A549 (cell line): ENCODE data around the gene NRN1L. TPM values are rescaled to one million over a fixed set of nuclear protein-coding genes. Genes with fewer than 3 reads are reported as not detected.

Experiments
- ATAC-seq, 2 experiments: fragments of 200-7000 bp in 1 of 2; fragments of >200 bp in 1 of 2; cut with Nextera tagmentation in 1 of 2; cut with Tn5 transposase in 1 of 2; 3 replicates each; pipeline versions ENCODE4 v1.8.0 to v1.9.1; 2018 to 2020; ENCODE audit warnings: mild to moderate bottlenecking in 1 of 2, moderate library complexity in 1 of 2
- CTCF ChIA-PET: fragments of 300-600 bp; sonication (Branson Sonifier 250); formaldehyde crosslinking; extraction: SDS; loops from one replicate; lab custom pipeline; 2021; ENCODE audit warnings: antibody characterized with exemption, inconsistent platforms; lab: Yijun Ruan, JAX
- POLR2A ChIA-PET: fragments of 350-600 bp; formaldehyde crosslinking; extraction: SDS; loops from one replicate; lab custom pipeline; 2021; ENCODE audit warnings: antibody characterized with exemption, inconsistent platforms; lab: Yijun Ruan, JAX
- DNase-seq, 2 experiments: peaks; one replicate each; pipeline versions ENCODE4 v3.0.0 to v3.0.0-alpha.2; 2011 to 2016; ENCODE audit warnings: low read depth in 1 of 2, low spot score in 1 of 2
- FAIRE-seq: peaks from 2 replicates; lab custom pipeline; 2011; peaks lifted over from hg19 to GRCh38; lab: Jason Lieb, UNC
- H3K27ac ChIP-seq, 2 experiments: fragments of >200 bp; sonication (Bioruptor Twin); formaldehyde crosslinking; 3 replicates each; pipeline ENCODE4 v1.5.1; 2016 to 2017
- H3K4me1 ChIP-seq: fragments of >200 bp; sonication (Bioruptor Twin); formaldehyde crosslinking; 3 replicates; pipeline ENCODE4 v1.6.1; 2016
- H3K4me2 ChIP-seq: fragments of >200 bp; sonication (Bioruptor Twin); formaldehyde crosslinking; 3 replicates; pipeline ENCODE4 v1.6.1; 2016
- H3K4me3 ChIP-seq: fragments of >200 bp; sonication (Bioruptor Twin); formaldehyde crosslinking; 3 replicates; pipeline ENCODE4 v1.5.1; 2016
- H3K9me3 ChIP-seq: fragments of >200 bp; sonication (Bioruptor Twin); formaldehyde crosslinking; 3 replicates; pipeline ENCODE4 v1.6.1; 2016
- CBX2 ChIP-seq: fragments of 200-600 bp; sonication (generic); IDR thresholded peaks from 2 replicates; pipeline ENCODE4 v1.6.1; 2016; ENCODE audit warnings: low read depth, mild to moderate bottlenecking, borderline replicate concordance
- CBX8 ChIP-seq: fragments of 200-600 bp; sonication (generic); IDR thresholded peaks from 2 replicates; pipeline ENCODE4 v1.6.1; 2016
- CEBPB ChIP-seq, 2 experiments: fragments of >200 bp in 1 of 2; sonication (Bioruptor Twin) in 1 of 2; formaldehyde crosslinking in 1 of 2; IDR thresholded peaks; 2 replicates each; pipeline ENCODE4 v1.6.1; 2012 to 2016
- CHD4 ChIP-seq: fragments of 200-600 bp; sonication (generic); IDR thresholded peaks from 2 replicates; pipeline ENCODE4 v1.6.1; 2016; ENCODE audit warnings: antibody characterized with exemption, mild to moderate bottlenecking, borderline replicate concordance
- FOSL2 ChIP-seq, 2 experiments: fragments of 450-650 bp in 1 of 2; fragments of >200 bp in 1 of 2; sonication (Bioruptor Twin) in 1 of 2; formaldehyde crosslinking; IDR thresholded peaks; 2 replicates each; pipeline versions ENCODE4 v1.5.0 to v1.6.1; 2016 to 2020; ENCODE audit warnings: mild to moderate bottlenecking in 1 of 2, moderate library complexity in 1 of 2
- FOXS1 ChIP-seq: fragments of 250-450 bp; sonication (Bioruptor Pico); IDR thresholded peaks from 2 replicates; pipeline ENCODE4 v1.5.0; 2020; ENCODE audit warnings: mild to moderate bottlenecking, moderate library complexity
- NFE2L2 ChIP-seq: fragments of 150-350 bp; conservative IDR thresholded peaks from 2 replicates; pipeline ENCODE4 v1.6.1; 2014; ENCODE audit warnings: low read length
- POLR2AphosphoS2 ChIP-seq: conservative IDR thresholded peaks from 2 replicates; pipeline ENCODE4 v1.6.1; 2012; ENCODE audit warnings: low read length, improper control_type of control experiment, inconsistent platforms
- RAD21 ChIP-seq, 2 experiments: fragments of >200 bp in 1 of 2; sonication (Bioruptor Twin) in 1 of 2; formaldehyde crosslinking in 1 of 2; IDR thresholded peaks in 1 of 2; conservative IDR thresholded peaks in 1 of 2; 2 replicates in 1 of 2; 3 replicates in 1 of 2; pipeline ENCODE4 v1.6.1; 2012 to 2018; ENCODE audit warnings: inconsistent platforms in 1 of 2
- RARB ChIP-seq: fragments of 250-450 bp; sonication (Bioruptor Pico); IDR thresholded peaks from 2 replicates; pipeline ENCODE4 v1.8.0; 2021; ENCODE audit warnings: mild to moderate bottlenecking, moderate library complexity
- RFX5 ChIP-seq: fragments of 450-650 bp; IDR thresholded peaks from 2 replicates; pipeline ENCODE4 v1.7.1; 2014; ENCODE audit warnings: antibody characterized with exemption, mild to moderate bottlenecking, moderate library complexity
- WGBS: methylation state at CpG from one replicate; pipeline ENCODE4 v1.1.6; 2017; ENCODE audit errors: missing lambda C conversion rate; 5-methylcytosine and 5-hydroxymethylcytosine counted together
- polyA plus RNA-seq, 4 experiments: library from polyadenylated mRNA; depleted of rRNA in 3 of 4; stranded (reverse); fragments of >200 nt; fragmentation: RNase III in 1 of 4; extraction: RNeasy Plus Mini Kit Qiagen cat#74134 plus additional on column Dnase treatment in 1 of 4; gene quantifications; 2 replicates in 3 of 4; 3 replicates in 1 of 4; pipeline ENCODE4 v1.2.3, GENCODE V29; 2011 to 2017
- TF ChIP-seq, protein P1 (sequence below): fragments of 250-450 bp; sonication (Bioruptor Pico); IDR thresholded peaks from 2 replicates; pipeline ENCODE4 v1.5.0; 2021; ENCODE audit warnings: mild to moderate bottlenecking, moderate library complexity, borderline replicate concordance
- TF ChIP-seq, protein P2 (sequence below): fragments of 200-600 bp; sonication (generic); IDR thresholded peaks from 2 replicates; pipeline ENCODE4 v1.6.1; 2016; ENCODE audit warnings: antibody characterized with exemption, mild to moderate bottlenecking, moderate library complexity
- TF ChIP-seq, protein P3 (sequence below): IDR thresholded peaks from 2 replicates; pipeline ENCODE4 v1.6.1; 2012
- TF ChIP-seq, protein P4 (sequence below): fragments of >200 bp; sonication (Bioruptor Twin); formaldehyde crosslinking; IDR thresholded peaks from 3 replicates; pipeline ENCODE4 v1.5.1; 2016

Gene NRN1L
- polyA plus RNA-seq, 2 of the 4 experiments (the other 2 are of a cell fraction), result 0.22 TPM; not detected in 1

DNA sequence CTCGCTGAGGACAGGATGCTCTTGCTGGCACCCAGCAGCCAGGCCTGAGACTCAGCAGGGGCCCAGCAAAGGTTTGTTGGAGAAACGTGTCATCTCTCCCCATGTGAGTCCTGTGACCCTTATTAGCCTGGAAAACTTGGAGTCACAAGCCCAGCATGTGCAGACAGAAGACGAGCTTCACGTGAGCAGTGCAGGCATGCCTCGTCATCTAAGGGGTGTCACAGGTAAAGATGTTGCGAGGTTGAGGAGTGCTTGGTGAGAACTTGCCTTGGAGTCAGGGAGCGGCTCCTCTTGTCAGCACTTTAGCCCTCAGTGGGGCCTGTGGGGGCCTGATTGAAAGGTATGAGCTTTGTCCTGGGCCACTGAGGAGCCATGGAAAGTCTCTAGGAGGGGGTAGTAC is 49.1 kb downstream of the NRN1L start:
- ChIA-PET CTCF (interaction anchor here (0.6 to 22.2 kb wide), 11 partner anchors 8 to 413 kb away, joined by 3 to 370 read pairs (median 8); partner anchors contain the start of genes EDC4 and NRN1L), POLR2A (no interaction called here)
- WGBS, result 81% methylated on average over 7 of the region's 7 CpGs
- H3K4me2 ChIP-seq, result no peak overlapping the region
- DNase-seq (no peak), ATAC-seq (no peak), FAIRE-seq (no peak)
- H3K4me1 ChIP-seq, result peaks cover 16% of the 10 kb centered on the region; the same call in 2 of the 3 replicates
- H3K4me3 ChIP-seq, result no peak overlapping the region
- H3K27ac ChIP-seq, result no peak overlapping the region
- TF ChIP-seq, protein P1, sequence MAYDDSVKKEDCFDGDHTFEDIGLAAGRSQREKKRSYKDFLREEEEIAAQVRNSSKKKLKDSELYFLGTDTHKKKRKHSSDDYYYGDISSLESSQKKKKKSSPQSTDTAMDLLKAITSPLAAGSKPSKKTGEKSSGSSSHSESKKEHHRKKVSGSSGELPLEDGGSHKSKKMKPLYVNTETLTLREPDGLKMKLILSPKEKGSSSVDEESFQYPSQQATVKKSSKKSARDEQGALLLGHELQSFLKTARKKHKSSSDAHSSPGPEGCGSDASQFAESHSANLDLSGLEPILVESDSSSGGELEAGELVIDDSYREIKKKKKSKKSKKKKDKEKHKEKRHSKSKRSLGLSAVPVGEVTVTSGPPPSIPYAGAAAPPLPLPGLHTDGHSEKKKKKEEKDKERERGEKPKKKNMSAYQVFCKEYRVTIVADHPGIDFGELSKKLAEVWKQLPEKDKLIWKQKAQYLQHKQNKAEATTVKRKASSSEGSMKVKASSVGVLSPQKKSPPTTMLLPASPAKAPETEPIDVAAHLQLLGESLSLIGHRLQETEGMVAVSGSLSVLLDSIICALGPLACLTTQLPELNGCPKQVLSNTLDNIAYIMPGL (CRISPR knock-in tag), result no peak
- no peak for TF ChIP-seq RFX5
- TF ChIP-seq, protein P2, sequence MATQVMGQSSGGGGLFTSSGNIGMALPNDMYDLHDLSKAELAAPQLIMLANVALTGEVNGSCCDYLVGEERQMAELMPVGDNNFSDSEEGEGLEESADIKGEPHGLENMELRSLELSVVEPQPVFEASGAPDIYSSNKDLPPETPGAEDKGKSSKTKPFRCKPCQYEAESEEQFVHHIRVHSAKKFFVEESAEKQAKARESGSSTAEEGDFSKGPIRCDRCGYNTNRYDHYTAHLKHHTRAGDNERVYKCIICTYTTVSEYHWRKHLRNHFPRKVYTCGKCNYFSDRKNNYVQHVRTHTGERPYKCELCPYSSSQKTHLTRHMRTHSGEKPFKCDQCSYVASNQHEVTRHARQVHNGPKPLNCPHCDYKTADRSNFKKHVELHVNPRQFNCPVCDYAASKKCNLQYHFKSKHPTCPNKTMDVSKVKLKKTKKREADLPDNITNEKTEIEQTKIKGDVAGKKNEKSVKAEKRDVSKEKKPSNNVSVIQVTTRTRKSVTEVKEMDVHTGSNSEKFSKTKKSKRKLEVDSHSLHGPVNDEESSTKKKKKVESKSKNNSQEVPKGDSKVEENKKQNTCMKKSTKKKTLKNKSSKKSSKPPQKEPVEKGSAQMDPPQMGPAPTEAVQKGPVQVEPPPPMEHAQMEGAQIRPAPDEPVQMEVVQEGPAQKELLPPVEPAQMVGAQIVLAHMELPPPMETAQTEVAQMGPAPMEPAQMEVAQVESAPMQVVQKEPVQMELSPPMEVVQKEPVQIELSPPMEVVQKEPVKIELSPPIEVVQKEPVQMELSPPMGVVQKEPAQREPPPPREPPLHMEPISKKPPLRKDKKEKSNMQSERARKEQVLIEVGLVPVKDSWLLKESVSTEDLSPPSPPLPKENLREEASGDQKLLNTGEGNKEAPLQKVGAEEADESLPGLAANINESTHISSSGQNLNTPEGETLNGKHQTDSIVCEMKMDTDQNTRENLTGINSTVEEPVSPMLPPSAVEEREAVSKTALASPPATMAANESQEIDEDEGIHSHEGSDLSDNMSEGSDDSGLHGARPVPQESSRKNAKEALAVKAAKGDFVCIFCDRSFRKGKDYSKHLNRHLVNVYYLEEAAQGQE, result no peak
- no peak for TF ChIP-seq CEBPB (IDR thresholded peaks at IDR 0.05)
- TF ChIP-seq RARB (CRISPR knock-in tag), result no peak
- TF ChIP-seq, protein P3, sequence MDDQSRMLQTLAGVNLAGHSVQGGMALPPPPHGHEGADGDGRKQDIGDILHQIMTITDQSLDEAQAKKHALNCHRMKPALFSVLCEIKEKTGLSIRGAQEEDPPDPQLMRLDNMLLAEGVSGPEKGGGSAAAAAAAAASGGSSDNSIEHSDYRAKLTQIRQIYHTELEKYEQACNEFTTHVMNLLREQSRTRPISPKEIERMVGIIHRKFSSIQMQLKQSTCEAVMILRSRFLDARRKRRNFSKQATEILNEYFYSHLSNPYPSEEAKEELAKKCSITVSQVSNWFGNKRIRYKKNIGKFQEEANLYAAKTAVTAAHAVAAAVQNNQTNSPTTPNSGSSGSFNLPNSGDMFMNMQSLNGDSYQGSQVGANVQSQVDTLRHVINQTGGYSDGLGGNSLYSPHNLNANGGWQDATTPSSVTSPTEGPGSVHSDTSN, result no peak
- no peak for TF ChIP-seq NFE2L2
- no peak for TF ChIP-seq FOXS1 (CRISPR knock-in tag)
- TF ChIP-seq RAD21 (conservative IDR thresholded peaks at IDR 0.05 in 1 of 2, IDR thresholded peaks at IDR 0.05 in 1 of 2), result no peak
- TF ChIP-seq CHD4, result no peak
- no peak for TF ChIP-seq POLR2AphosphoS2
- TF ChIP-seq, protein P4, sequence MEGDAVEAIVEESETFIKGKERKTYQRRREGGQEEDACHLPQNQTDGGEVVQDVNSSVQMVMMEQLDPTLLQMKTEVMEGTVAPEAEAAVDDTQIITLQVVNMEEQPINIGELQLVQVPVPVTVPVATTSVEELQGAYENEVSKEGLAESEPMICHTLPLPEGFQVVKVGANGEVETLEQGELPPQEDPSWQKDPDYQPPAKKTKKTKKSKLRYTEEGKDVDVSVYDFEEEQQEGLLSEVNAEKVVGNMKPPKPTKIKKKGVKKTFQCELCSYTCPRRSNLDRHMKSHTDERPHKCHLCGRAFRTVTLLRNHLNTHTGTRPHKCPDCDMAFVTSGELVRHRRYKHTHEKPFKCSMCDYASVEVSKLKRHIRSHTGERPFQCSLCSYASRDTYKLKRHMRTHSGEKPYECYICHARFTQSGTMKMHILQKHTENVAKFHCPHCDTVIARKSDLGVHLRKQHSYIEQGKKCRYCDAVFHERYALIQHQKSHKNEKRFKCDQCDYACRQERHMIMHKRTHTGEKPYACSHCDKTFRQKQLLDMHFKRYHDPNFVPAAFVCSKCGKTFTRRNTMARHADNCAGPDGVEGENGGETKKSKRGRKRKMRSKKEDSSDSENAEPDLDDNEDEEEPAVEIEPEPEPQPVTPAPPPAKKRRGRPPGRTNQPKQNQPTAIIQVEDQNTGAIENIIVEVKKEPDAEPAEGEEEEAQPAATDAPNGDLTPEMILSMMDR, result no peak
- TF ChIP-seq FOSL2 (IDR thresholded peaks at IDR 0.05), result no peak
- no peak for TF ChIP-seq FOSL2 (CRISPR knock-in tag; IDR thresholded peaks at IDR 0.05)
- no peaks in the 10 kb centered on the region for H3K9me3 ChIP-seq

DNA sequence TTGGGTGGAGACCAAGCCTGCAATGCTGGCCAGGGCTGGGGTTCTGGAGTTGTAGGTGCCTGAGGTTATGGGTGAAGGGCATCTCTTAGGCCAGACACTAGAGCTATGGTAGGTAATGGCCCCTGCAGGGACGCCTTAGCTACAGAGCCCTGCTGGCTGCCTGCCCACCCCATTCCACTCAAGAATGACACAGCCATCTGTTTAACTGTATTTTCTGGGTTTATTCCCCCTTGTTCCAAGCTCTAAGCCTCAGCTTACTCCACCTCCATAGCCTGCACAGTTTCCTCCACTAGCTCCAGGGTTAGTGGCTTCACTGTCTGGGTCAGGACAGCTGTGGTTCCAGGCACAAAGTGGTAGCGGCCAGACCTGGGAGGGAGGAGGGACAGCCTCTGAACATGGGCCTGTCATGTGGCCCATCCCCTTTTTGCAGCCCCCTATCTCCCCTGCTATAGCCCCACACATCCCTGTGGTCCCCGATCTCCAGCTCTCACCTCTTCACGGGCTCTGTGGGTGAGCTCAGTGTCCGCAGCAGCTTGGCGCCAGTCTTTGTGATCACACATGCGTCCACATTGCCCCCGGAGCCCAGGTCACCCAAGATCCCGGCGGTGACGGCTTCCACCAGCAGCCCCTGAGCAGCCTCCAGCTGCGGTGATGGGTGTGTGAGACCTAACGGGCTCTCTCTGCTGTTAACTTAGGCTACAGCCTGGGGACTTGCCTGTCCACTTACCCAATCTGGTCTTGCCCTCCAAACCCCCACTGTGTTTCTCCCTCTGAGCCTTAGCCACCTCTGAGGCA is 49.8 kb downstream of the NRN1L start:
- peak overlapping the region; percentile 88 to 96 for H3K27ac ChIP-seq
- peaks cover 16% of the 10 kb centered on the region; the same call in 2 of the 3 replicates for H3K4me1 ChIP-seq
- H3K4me3 ChIP-seq, result peak overlapping the region; percentile 76
- WGBS, result 93% methylated on average over 13 of the region's 13 CpGs
- H3K4me2 ChIP-seq, result peak overlapping the region; percentile 89
- no peak for DNase-seq
- ATAC-seq, result no peak
- no peak for FAIRE-seq
- H3K9me3 ChIP-seq, result no peaks in the 10 kb centered on the region
- CTCF ChIA-PET, result interaction anchor here (0.7 to 22.2 kb wide), 8 partner anchors 9 to 414 kb away, joined by 3 to 370 read pairs (median 15); partner anchors contain the start of genes EDC4 and NRN1L
- POLR2A ChIA-PET, result no interaction called here
- TF ChIP-seq CEBPB (IDR thresholded peaks at IDR 0.05) (no peak), RARB (CRISPR knock-in tag) (no peak), CBX8 (no peak), CBX2 (no peak)
- TF ChIP-seq, protein P2, result no peak
